K562 (cell line): ENCODE measurements around the gene SS18. TPM values are rescaled to one million over a fixed set of nuclear protein-coding genes. Genes with fewer than 3 reads are reported as not detected.

ENCODE experiments used
- ATF1 ChIP-seq, 2 experiments: fragments of 450-650 bp in 1 of 2; IDR thresholded peaks; 2 replicates each; pipeline ENCODE4 v1.6.1; 2016; ENCODE audit warnings: missing compliant biosample characterization in 1 of 2, missing genetic modification characterization in 1 of 2
- BRCA1 ChIP-seq, 2 experiments: fragments of 450-650 bp in 1 of 2; sonication (generic) in 1 of 2; formaldehyde crosslinking in 1 of 2; IDR thresholded peaks; 2 replicates each; pipeline versions ENCODE4 v1.5.0 to v1.6.1; 2017 to 2020; ENCODE audit warnings: mild to moderate bottlenecking in 1 of 2, missing genetic modification reagents in 1 of 2
- BRF1 ChIP-seq: IDR thresholded peaks from 3 replicates; pipeline ENCODE4 v1.6.1; 2011; ENCODE audit warnings: borderline replicate concordance, mild to moderate bottlenecking; ENCODE audit not compliant: insufficient read length; ENCODE audit errors: extremely low read depth
- CAMTA2 ChIP-seq: fragments of 250-450 bp; sonication (Bioruptor Pico); conservative IDR thresholded peaks from 2 replicates; pipeline ENCODE4 v1.5.1; 2022
- CXXC5 ChIP-seq: fragments of 250-450 bp; sonication (Bioruptor Pico); IDR thresholded peaks from 2 replicates; pipeline ENCODE4 v1.8.0; 2022; ENCODE audit warnings: inconsistent platforms, mild to moderate bottlenecking, moderate library complexity
- ELF1 ChIP-seq: fragments of 200-800 bp; sonication (Bioruptor generic); IDR thresholded peaks from 2 replicates; pipeline ENCODE4 v1.6.1; 2016; ENCODE audit warnings: missing genetic modification characterization, missing compliant biosample characterization
- FOSL1 ChIP-seq: fragments of 200-800 bp; sonication (Bioruptor generic); conservative IDR thresholded peaks from 2 replicates; pipeline ENCODE4 v1.6.1; 2016; ENCODE audit warnings: missing genetic modification characterization, missing compliant biosample characterization
- FOXP1 ChIP-seq: sonication (generic); formaldehyde crosslinking; IDR thresholded peaks from 2 replicates; pipeline ENCODE4 v1.8.0; 2022; ENCODE audit warnings: mild to moderate bottlenecking, missing genetic modification reagents
- HDAC1 ChIP-seq, 2 experiments: fragments of 450-650 bp; IDR thresholded peaks; 2 replicates each; pipeline ENCODE4 v1.6.1; 2016 to 2017; ENCODE audit warnings: inconsistent platforms in 1 of 2, mild to moderate bottlenecking in 1 of 2, moderate library complexity in 1 of 2
- HSF4 ChIP-seq: fragments of 250-450 bp; sonication (Bioruptor Pico); IDR thresholded peaks from 2 replicates; pipeline ENCODE4 v2.1.2; 2022; ENCODE audit warnings: mild to moderate bottlenecking, moderate library complexity, borderline replicate concordance
- ID3 ChIP-seq, 2 experiments: fragments of 250-450 bp in 1 of 2; fragments of 450-650 bp in 1 of 2; sonication (Bioruptor Pico) in 1 of 2; IDR thresholded peaks; 2 replicates each; pipeline versions ENCODE4 v1.6.1 to v1.8.0; 2016 to 2021; ENCODE audit warnings: mild to moderate bottlenecking in 2 of 2, moderate library complexity in 2 of 2, missing compliant biosample characterization in 1 of 2, missing genetic modification characterization in 1 of 2
- JUND ChIP-seq, 2 experiments: IDR thresholded peaks; 2 replicates in 1 of 2; 3 replicates in 1 of 2; pipeline ENCODE4 v1.6.1; 2011; ENCODE audit warnings: borderline replicate concordance in 2 of 2, low read depth in 2 of 2, low read length in 2 of 2, improper control_type of control experiment in 1 of 2, missing biosample characterization in 1 of 2, missing genetic modification characterization in 1 of 2, missing genetic modification reagents in 1 of 2
- KAT7 ChIP-seq: sonication (generic); formaldehyde crosslinking; IDR thresholded peaks from 2 replicates; pipeline ENCODE4 v1.8.0; 2022; ENCODE audit warnings: missing genetic modification reagents, mild to moderate bottlenecking, borderline replicate concordance
- KDM5B ChIP-seq: fragments of 200-600 bp; sonication (generic); IDR thresholded peaks from 2 replicates; pipeline ENCODE4 v1.6.1; 2012; ENCODE audit warnings: low read depth, mild to moderate bottlenecking, moderate library complexity, low read length, control low read depth, inconsistent platforms; ENCODE audit not compliant: insufficient replicate concordance
- KLF1 ChIP-seq: fragments of 450-650 bp; IDR thresholded peaks from 2 replicates; pipeline ENCODE4 v1.6.1; 2016; ENCODE audit warnings: missing genetic modification characterization, missing compliant biosample characterization
- MAX ChIP-seq: sonication (generic); formaldehyde crosslinking; IDR thresholded peaks from 2 replicates; pipeline ENCODE4 v1.9.0; 2022; ENCODE audit warnings: mild to moderate bottlenecking, missing genetic modification reagents
- MED1 ChIP-seq: sonication (generic); formaldehyde crosslinking; IDR thresholded peaks from 2 replicates; pipeline ENCODE4 v1.8.1; 2023; ENCODE audit warnings: missing genetic modification reagents, borderline replicate concordance
- MYNN ChIP-seq, 2 experiments: sonication (generic); formaldehyde crosslinking in 1 of 2; IDR thresholded peaks; 2 replicates each; pipeline versions ENCODE4 v1.5.0 to v1.6.1; 2016 to 2020; ENCODE audit warnings: antibody characterized with exemption in 1 of 2, missing genetic modification reagents in 1 of 2
- NR2C1 ChIP-seq, 2 experiments: fragments of 450-650 bp; IDR thresholded peaks; 2 replicates each; pipeline ENCODE4 v1.6.1; 2017; ENCODE audit warnings: mild to moderate bottlenecking in 2 of 2, antibody characterized with exemption in 1 of 2, inconsistent platforms in 1 of 2, missing compliant biosample characterization in 1 of 2, missing genetic modification characterization in 1 of 2
- RB1 ChIP-seq: fragments of 450-650 bp; IDR thresholded peaks from 2 replicates; pipeline ENCODE4 v1.6.1; 2017; ENCODE audit warnings: low read depth, mild to moderate bottlenecking
- SIN3A ChIP-seq, 2 experiments: fragments of 150-350 bp in 1 of 2; IDR thresholded peaks; 2 replicates each; pipeline ENCODE4 v1.6.1; 2011 to 2016; ENCODE audit warnings: borderline replicate concordance in 2 of 2, low read depth in 2 of 2, low read length in 2 of 2, mild to moderate bottlenecking in 2 of 2, moderate library complexity in 2 of 2; ENCODE audit not compliant: control insufficient read depth in 1 of 2
- THRAP3 ChIP-seq: fragments of 450-650 bp; IDR thresholded peaks from 2 replicates; pipeline ENCODE4 v1.6.1; 2016; ENCODE audit warnings: mild to moderate bottlenecking, inconsistent platforms, borderline replicate concordance
- TRIM24 ChIP-seq, 2 experiments: fragments of 450-650 bp; IDR thresholded peaks; 2 replicates each; pipeline ENCODE4 v1.6.1; 2016
- ZBED1 ChIP-seq: IDR thresholded peaks from 2 replicates; pipeline ENCODE4 v1.6.1; 2014
- ZBTB7A ChIP-seq: IDR thresholded peaks from 2 replicates; pipeline ENCODE4 v1.6.1; 2011; ENCODE audit warnings: low read depth, mild to moderate bottlenecking, low read length, moderate library complexity, borderline replicate concordance; ENCODE audit not compliant: control insufficient read depth
- ZNF224 ChIP-seq: sonication (generic); formaldehyde crosslinking; IDR thresholded peaks from 2 replicates; pipeline ENCODE4 v1.8.0; 2022; ENCODE audit warnings: mild to moderate bottlenecking, missing genetic modification reagents
- polyA plus RNA-seq, 8 experiments: library from polyadenylated mRNA; depleted of rRNA in 4 of 8; stranded (reverse) in 5 of 8; unstranded in 3 of 8; fragments of >200 nt; fragmentation: Nextera tagmentation in 2 of 8; fragmentation: Illumina TruSeq in 1 of 8; extraction: Ambion mirVana in 2 of 8; extraction: Trizol in 1 of 8; gene quantifications; 2 replicates each; pipeline versions ENCODE4 v1.2.1 to v1.2.3, GENCODE V29; 2011 to 2014; ENCODE audit warnings: inconsistent platforms in 1 of 8, missing spikeins in 1 of 8
- total RNA-seq, 7 experiments: library from RNA; depleted of rRNA in 6 of 7; stranded (reverse); fragments of >200 nt in 6 of 7; fragmentation: Illumina TruSeq in 2 of 7; extraction: Trizol in 2 of 7; gene quantifications; 2 replicates each; pipeline versions ENCODE4 v1.2.1 to v1.2.3, GENCODE V29; 2011 to 2021; ENCODE audit warnings: low replicate concordance in 1 of 7

The SS18 gene
- total and polyA plus RNA-seq, 9 of the 15 experiments (the other 6 are each of a cell fraction or from before 2014, with no cell fraction given), result 30.9 to 190 (median 102) TPM

GRCh38 chr18:26089293-26090129 is 902 bp downstream of the SS18 start (continued):
- TF ChIP-seq BRCA1 (IDR thresholded peaks at IDR 0.05), result no peak
- 0 out of 2 replicates have a peak, but pooled peaks have one; percentile 33 for TF ChIP-seq BRCA1 (CRISPR knock-in tag; IDR thresholded peaks at IDR 0.05)
- TF ChIP-seq SIN3A (IDR thresholded peaks at IDR 0.05; ENCODE audit: borderline replicate concordance in 2 of 2, control insufficient read depth in 1 of 2, low read depth in 2 of 2, low read length in 2 of 2), result 0 out of 4 replicates have a peak, but pooled peaks of 1 of the 2 experiments have one; percentile 65
- peak in 1 of 2 experiments; percentile 15; a peak in 1 of 4 replicates for TF ChIP-seq HDAC1 (IDR thresholded peaks at IDR 0.05)
- TF ChIP-seq FOSL1 (tag), result peak; percentile 68
- TF ChIP-seq ATF1 (CRISPR knock-in tag; IDR thresholded peaks at IDR 0.05), result 0 out of 2 replicates have a peak, but pooled peaks have one; percentile 25
- TF ChIP-seq ATF1 (tag; IDR thresholded peaks at IDR 0.05), result no peak
- TF ChIP-seq ZBED1, result peak; percentile 99
- TF ChIP-seq MYNN (IDR thresholded peaks at IDR 0.05), result no peak
- no peak for TF ChIP-seq MYNN (CRISPR knock-in tag; IDR thresholded peaks at IDR 0.05)
- no peak for TF ChIP-seq KDM5B
- TF ChIP-seq ELF1, result no peak
- TF ChIP-seq THRAP3, result no peak
- no peak for TF ChIP-seq HSF4 (CRISPR knock-in tag)
- peak; percentile 69 for TF ChIP-seq RB1
- TF ChIP-seq ZNF224 (CRISPR knock-in tag), result 0 out of 2 replicates have a peak, but pooled peaks have one; percentile 40
- peak; percentile 14; the same call in 1 of the 2 replicates for TF ChIP-seq CXXC5
- TF ChIP-seq KLF1 (tag), result peak; percentile 62; the same call in 1 of the 2 replicates
- TF ChIP-seq CAMTA2 (CRISPR knock-in tag), result no peak
- TF ChIP-seq ZBTB7A, result peak; percentile 93; the same call in 1 of the 2 replicates
- TF ChIP-seq ID3 (CRISPR knock-in tag; IDR thresholded peaks at IDR 0.05), result no peak
- TF ChIP-seq ID3 (tag; IDR thresholded peaks at IDR 0.05), result 0 out of 2 replicates have a peak, but pooled peaks have one; percentile 13
- TF ChIP-seq BRF1, result no peak
- TF ChIP-seq TRIM24 (IDR thresholded peaks at IDR 0.05), result peak; percentile 50 to 56; a peak in 3 of 4 replicates
- TF ChIP-seq KAT7 (CRISPR knock-in tag), result peak; percentile 7; the same call in 1 of the 2 replicates
- peak; percentile 74 for TF ChIP-seq JUND (IDR thresholded peaks at IDR 0.05; ENCODE audit: borderline replicate concordance, low read depth, low read length)
- TF ChIP-seq JUND (tag; IDR thresholded peaks at IDR 0.05; ENCODE audit: borderline replicate concordance, low read depth, low read length), result peak; percentile 73; the same call in 2 of the 3 replicates
- peak; percentile 57; the same call in 1 of the 2 replicates for TF ChIP-seq MED1 (CRISPR knock-in tag)
- TF ChIP-seq MAX (CRISPR knock-in tag), result peak; percentile 77
- no peak for TF ChIP-seq NR2C1 (IDR thresholded peaks at IDR 0.05)
- no peak for TF ChIP-seq NR2C1 (tag; IDR thresholded peaks at IDR 0.05)
- TF ChIP-seq FOXP1 (CRISPR knock-in tag), result peak; percentile 77; the same call in 1 of the 2 replicates
